GM21390 (cell line): Measurements from ENCODE around the gene VPS37C.

Experiments used
- ATAC-seq: cut with Tn5 transposase; IDR thresholded peaks from one replicate; pipeline ENCODE4 v1.9.1; 2021; ENCODE audit not compliant: unreplicated experiment

VPS37C gene

DNA sequence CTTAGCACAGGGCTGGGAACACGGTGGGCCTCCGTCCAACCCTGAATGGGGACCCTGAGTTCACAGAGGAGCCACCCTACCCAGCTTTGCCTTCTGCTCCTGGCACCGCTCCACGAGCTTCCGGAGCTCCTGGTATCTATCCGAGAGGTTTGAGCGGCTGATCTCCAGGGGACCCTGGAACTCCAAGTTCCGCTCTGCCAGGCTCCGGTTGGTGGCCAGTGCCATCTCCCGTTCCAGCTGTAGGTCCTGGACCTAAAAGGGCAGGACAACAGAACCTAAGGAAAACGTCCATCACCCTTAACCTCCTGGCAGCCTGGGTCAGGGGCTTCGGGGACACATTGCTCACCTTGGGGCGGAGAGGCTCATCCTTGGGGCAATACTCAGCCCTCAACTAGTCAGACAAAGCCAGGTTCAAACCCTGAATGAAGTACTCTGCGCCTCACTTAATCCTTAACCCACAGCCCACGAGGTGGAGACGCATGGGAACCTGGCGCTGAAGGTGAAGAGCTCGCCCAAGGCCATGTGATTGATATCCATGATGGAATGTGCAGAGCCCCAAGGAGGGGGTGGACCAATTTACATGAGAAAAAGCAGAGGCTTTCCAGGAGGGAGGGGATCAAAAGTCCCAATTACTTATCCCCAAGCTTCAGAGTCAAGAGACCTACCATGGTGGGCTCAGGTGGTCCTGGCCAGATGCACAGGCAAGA lies 27.1 kb downstream of the VPS37C start:
- ATAC-seq: no peak

DNA sequence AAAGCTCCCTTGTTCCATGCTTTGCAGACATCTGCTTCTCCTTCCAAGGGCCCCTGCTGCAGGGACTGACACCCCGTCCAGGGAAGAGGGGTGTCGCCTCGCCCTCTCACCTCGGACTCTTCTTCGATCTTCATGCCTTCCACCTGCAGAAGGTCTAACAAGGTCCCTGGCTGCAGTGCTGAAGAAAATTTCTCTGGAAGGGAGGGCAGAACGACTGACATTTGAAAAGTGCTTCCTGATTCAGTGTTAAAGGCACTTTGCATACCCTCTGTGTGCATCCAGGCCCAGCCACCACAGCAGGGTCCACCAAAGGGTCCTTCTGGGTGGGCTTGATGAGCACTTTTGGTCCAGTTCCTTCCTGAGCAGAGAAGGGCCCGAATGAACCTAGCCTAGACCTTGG lies 28.1 kb downstream of the VPS37C start:
- ATAC-seq: no peak

DNA sequence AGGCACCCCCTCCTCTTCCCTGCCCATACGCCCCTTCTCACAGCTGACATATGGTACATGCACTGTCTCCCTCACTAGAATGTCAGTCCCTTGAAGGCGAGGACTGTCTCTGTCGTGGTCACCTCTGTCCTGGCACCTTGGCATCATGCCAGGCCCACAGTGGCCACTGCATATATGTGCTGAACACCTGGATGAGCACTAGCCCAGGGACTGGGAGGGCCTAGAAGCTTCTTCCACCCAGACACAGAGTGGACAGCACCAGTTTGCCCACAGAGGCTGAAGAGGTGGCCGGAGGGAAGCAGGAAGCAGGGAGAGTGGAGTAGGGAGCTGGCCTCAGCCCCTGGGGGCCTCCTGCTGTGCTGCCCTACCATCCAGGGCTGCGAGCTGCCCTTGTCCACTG lies 28.6 kb downstream of the VPS37C start:
- no peak for ATAC-seq

DNA sequence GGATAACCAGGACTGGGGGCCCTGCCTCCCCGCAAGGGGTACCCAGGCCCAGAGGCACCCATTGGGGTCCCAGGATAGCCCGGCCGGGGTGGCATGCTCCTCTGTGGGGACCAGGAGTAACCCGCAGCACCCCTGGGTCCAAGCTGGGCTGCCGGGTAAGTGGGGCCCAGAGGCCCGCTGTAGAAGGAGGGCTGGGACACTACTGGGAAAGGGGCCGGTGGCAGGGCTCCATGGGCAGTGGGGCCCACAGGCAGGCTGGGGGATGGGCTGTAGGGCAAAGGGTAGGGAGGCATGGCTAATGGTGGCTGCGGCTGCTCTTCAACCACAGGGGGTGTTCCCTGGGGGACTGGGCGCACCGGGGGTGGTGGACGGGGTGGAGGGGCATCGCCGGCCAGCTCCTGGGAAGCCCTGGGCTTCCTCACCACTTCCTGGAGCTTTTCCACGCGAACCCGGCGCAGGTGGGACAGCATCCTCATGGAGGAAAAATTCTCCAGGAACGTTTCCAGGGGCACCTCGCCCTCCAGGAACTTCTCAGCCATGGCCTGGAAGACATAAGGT lies 29.1 kb downstream of the VPS37C start:
- no peak for ATAC-seq

DNA sequence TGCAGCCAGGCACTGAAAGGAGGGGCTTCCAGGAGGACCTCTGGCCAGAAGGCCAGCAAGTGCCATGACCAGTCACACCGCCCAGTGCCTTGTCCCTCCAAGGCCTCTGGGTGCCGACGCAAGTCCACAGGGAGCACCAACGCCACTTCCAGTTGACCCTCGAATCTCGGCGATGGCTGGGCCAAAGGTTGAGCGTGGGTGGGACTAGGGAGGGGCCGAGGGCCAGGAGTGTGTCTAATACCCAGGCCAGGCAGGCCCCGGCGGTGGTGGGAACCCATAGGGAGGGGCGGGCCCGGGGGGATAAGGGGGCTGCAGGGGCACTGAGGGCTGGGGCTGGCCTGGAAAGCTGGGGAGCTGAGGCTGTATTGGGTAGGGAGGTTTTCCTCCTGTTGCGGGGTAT lies 29.6 kb downstream of the VPS37C start:
- ATAC-seq: no peak

DNA sequence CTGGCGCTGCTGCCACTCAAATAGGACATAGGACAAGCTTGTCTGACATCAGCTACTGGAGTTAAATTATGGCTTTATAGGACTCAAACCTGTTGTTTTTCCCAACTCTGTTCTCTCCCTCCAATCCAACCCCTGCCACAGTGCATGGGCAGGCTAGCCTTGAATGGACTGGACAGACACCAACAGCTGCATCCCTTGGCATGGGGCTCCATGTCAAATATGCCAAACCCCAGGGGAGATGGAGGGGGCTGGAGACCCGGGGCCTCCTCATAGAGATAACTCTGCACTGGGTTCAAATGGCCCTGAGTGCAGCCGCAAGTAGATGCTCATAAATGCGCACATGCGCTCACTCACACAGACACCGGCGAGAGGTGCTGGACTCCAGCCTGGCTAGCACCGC lies 30.0 kb downstream of the VPS37C start:
- no peak for ATAC-seq

DNA sequence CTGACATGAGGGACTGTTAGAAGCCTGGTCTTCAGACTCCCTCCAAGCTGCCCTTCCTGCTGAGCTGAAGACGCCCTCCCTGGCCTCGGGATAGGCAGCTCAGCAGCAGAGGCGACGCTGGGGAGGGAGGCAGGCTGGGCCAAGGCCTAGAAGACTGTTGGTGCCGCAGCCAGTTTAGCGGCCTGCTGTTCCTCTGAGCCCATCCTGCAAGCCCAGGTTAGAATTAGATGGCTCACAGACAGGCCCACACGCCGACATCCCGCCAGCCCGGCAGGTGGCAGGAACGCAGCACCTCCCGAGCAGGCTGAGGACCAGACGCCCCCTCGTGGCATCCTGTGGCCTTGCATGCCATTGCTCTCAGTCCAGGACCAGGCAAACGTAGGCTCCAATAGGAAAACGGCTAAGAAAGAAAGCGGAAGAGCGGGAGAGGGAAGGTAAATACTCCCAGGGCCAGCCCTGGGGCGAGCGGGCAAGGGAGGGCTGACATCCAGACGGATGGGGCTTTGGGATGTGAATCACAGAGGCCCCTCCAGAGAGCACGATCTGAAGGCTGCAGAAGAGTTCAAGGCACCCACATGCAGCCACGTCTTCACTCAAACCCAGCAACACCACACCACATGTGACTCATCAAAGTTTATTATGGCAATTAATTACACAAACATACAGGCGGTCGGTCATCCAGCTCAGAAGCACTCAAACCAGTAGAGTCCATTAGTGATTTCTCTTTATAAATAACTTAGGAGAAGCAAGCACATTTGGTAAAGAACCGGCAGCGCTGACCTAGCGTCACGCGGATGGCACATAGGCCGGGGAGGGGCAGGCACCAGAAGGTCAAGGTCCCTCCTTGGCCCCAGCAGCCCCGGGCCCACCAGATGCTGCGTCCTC lies 31.3 kb downstream of the VPS37C start:
- ATAC-seq: peak; percentile 91

DNA sequence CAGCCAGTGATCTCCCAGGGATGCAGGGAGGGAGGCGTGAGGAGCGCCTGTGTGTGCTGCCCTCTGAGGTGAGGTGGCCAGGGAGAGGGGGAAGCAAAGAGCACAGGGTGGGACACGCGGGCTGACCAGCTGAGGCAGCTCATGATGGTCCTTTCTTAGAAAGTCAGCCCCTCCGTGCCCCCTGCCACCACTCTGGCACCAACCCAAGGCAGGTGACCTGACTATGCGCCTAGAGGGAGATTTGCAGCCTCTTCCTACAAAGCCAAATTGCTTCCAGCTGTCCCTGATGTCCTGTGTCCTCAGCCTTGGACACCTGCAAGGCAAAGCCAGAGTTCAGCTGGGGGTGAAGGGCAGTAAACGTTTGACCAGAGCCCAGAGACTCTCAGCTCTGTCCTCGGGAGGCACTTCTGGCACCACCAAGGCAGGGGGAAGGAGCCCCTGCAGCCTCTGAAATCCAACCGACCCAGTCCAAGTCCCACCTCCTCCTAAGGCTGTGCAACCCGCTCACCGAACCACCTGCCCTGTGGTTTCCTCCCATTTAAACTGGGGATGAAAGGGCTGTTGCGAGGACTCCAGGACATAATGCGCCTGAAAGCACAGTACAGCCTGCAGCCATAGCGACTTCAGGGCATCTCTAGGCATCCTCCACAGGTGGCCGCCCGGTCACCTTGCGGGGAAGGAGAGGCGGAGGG lies 32.1 kb downstream of the VPS37C start:
- no peak for ATAC-seq

DNA sequence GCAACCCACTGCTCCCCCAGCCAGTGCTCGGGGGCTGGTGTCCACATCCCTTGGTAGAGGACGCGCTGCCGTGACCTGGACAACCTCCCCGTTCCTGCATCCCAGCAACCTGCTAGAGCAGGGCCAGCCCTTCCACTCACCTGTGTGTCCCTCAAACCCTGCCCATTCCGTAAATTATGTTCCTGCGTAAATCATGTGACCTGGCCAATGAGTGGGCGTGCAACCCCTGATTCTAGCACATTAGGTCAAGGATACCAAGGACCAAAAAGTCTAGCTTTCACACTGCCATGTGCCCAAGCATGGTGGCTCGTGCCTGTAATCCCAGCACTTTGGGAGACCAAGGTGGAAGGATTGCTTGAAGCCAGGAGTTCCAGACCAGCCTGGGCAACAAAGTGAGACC lies 33.2 kb downstream of the VPS37C start:
- no peak for ATAC-seq

DNA sequence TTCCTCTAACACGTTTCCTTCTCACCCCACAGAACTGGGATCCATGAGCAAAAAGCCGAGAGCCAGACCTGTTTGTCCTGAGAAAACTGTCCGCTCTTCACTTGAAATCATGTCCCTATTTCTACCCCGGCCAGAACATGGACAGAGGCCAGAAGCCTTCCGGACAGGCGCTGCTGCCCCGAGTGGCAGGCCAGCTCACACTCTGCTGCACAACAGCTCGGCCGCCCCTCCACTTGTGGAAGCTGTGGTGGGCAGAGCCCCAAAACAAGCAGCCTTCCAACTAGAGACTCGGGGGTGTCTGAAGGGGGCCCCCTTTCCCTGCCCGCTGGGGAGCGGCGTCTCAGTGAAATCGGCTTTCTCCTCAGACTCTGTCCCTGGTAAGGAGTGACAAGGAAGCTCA lies 35.0 kb downstream of the VPS37C start:
- ATAC-seq: no peak

DNA sequence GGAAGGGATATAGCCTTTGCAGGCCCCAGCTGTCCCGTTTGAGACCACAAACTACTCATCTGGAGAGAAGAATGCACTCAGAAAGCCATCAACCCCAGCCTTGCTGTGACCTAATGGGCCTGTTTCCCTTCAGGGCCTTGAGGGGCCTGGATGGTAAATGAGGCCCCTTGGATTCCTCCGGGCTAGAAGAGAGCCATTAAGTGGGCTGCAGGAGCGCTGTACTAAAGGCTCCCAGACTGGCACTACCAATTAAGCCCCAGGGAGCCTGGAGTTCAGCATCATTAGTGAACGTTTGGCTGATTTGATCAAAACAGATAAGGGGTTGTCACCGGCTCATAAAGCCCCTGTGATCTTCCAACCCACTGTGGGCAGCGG lies 35.9 kb downstream of the VPS37C start:
- ATAC-seq: no peak

DNA sequence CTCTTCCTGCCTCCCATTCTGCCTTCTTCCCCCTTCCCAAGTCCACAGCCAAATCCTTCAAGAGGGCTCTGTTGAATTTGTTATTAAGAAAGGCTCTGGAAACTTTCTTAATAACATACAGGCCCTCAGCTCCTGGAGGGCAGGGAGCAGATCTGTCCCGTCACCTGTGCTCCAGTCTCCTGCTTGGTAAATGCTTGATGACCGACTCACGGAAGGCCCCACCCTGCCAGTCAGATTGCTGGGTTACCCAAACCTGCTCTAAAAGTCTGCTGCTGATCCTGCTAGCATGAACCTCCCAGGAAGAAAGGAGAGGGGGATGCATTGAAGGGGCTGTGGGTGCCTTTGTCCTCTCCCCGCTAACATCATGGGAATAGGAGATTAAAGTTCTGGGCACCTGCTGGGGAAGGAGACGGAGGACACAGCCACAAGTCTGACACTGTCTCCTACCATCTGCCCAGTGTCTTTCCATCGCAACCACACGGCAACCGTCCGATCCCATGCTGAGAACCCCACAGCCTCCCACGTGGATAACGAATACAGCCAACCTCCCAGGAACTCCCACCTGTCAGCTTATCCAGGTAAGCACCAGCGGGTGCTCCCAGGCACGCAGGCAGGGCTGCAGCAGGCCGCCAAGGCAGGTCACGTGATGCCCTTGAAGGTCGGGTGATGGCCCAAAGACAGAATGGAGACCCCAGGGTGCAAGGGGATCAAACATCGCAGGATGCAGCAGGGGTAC lies 36.5 kb downstream of the VPS37C start:
- ATAC-seq: no peak

DNA sequence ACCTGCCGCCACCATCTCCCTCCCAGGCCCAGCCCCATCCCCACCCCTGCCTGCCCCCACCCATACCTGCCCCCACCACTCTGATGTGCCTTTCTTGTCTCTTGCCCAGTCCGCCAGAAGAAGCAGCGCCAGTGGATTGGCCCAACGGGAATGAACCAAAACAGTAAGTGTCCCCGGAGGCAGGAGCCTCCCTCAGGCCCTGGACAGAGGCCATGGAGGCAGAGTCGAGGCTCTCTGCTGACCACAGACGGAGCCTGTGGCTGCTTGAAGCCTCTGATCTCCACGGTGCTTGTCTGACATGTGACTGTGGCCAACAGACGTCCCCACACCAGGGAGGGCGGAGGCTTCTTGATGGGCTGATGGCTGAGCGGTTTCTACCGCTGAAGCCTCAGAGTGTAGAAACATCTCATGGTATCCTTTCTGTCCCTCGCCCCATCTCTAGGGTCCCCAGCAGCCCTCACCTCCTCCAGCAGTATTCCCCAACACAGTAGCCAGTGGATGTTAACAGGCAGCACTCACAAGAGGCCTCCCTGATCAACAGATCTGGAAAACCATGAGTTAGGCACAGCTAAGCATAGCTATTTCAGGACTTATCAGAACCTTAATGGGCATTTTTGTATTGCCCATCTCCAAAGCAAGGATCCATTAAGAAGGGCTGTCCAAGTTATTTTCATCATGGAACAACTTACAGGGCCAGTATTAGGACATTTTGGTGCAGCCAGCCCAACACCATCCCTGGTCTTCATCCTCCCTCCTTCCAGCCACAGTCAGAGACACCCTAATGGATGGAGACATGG lies 37.3 kb downstream of the VPS37C start:
- ATAC-seq: no peak

DNA sequence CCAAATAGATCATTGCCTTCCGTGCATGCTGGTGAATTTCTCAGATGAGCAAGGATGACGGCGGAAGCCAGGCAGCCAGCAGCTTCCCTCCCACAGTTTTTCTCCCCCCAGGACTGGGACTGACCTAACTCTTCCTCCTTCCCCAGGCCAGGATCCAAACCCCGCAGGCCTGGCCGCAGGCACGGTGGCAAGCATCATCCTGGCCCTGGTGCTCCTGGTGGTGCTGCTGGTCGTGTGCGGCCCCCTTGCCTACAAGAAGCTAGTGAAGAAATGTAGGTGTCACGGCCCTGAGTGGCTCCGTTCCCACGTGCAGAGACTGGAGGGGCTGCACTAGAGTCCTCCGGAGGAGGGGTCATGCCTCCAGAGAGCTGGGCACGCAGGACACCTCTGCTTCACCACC lies 38.5 kb downstream of the VPS37C start:
- ATAC-seq: no peak

DNA sequence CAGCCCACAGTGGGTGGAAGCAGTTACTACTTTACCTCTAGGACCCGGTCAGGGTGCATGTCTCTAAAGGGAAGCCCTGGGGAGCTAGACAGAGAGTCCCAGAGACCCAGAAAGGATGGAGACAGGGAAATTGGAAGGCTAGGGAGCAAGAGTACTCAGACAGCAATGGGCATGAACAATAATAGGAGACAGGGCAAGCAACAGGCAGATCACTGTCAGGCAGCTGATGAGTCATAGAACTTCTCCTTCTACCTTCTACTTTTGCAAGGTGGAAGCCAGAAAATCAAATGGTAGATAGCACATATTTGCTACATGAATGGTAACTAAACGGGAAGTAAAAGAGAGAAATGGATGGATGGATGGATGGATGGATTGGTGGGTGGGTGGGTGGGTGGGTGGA lies 39.3 kb downstream of the VPS37C start:
- no peak for ATAC-seq

DNA sequence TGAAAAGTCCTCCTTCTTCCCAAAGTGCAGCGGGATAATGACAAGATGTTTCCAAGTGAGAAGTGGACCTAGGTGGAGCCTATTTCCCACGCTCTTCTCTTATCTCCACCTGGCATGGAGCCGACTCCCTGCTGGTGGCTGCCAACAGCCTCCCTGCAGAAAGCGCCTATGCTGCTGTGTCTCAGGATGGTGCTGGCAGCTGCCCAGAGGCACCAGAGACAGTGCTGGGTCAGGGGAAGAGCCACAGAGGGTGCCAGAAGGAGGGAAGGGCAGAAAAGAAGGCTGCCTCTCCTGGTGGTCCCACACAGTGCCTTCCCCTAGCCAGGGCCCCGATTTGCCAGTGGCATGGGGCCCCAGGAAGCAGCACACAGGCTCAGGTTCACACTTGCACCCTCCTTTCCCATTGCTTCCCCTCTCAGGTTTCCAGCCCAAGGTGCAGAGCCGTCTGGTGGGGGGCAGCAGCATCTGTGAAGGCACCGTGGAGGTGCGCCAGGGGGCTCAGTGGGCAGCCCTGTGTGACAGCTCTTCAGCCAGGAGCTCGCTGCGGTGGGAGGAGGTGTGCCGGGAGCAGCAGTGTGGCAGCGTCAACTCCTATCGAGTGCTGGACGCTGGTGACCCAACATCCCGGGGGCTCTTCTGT lies 39.9 kb downstream of the VPS37C start:
- ATAC-seq: no peak

DNA sequence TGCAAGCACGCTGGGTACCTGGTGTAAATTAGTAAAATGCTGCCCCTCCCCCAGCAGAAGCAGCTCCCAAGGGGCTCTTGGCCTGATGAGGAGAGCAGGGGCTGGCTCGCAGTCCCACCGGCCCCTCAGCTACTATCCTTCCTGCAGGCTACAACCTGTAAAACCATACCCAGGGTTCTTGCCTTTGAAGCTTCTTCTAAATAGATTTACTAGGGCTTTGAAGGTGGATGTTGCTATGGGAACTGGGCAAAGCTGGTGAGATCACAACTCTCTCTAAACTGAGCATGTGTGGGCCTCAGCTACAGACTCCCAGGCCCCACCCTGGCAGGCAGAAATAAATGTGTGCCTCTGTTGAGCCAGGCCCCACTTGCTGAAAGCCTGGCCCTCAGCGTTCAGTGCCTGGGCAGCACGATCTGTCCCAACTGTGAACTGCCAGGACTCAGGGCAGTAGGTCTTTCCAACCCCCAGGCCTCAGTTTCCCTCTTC lies 40.5 kb downstream of the VPS37C start:
- no peak for ATAC-seq

DNA sequence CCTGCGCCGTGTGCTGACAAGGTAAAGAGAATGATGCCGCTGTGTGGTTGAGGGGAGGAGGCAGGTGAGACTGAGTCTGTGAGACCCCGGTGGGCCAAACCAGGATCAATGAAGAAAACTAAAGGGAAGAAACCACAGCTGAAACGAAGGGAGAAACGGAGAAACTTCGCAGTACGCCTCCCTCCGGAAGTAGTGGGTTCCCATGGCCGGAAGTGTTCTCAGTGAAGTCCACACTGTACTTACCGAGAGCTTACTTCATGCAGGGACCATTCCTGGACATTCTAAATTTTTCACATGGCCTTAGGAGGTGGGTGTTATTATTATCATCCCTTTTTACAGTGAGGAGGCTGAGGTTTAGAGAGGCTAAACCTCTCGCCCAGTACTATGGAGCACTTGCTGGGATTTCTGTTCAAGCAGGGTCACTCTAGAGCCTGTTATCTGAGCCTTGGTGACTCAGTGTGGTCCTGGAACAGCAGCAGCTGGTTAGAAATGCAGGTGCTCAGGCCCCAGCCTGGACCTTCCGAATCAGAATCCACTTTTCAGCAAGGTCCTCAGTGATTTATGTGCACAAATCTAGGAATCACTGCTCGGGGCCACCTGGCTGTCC lies 41.0 kb downstream of the VPS37C start:
- no peak for ATAC-seq

DNA sequence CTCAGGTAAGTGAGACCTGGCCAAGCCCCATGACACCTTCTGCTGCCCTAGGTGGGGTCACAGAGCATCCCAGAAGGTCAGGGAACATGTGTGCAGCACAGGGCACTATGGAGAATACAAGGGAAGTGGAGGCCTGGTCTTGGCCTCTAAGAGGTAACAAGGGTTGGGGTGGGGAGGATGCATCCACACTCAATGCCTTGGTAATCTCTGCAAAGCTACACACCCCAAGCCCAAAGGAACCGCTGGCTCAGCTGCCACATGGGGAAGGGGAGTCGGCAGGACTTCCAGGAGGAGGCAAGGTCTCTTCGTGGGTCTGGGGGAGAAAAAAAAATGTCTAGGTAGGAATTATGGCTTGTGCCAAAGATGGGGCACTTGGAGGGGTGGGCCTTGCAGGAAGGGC lies 41.7 kb downstream of the VPS37C start:
- ATAC-seq: no peak
